Suprapubic skin (tissue), 4 donors: Measurements from ENCODE around the gene SLC48A1. TPM values are rescaled to one million over a fixed set of nuclear protein-coding genes. Genes with fewer than 3 reads are reported as not detected.
"Not testable (repeated sequence)": the region's sequence is repeated elsewhere in the genome, so short reads cannot be mapped to it uniquely, and the experiment has no call there.

ENCODE experiments used
- DNase-seq, 2 donors: peaks; one replicate each; pipeline ENCODE4 v3.0.0-alpha.2; 2019; ENCODE audit warnings: low spot score in 2 of 2
- H3K27ac ChIP-seq: fragments of 200-600 bp; sonication (generic); one replicate; pipeline ENCODE4 v1.5.1; 2019
- H3K27me3 ChIP-seq: fragments of 200-600 bp; sonication (generic); one replicate; pipeline ENCODE4 v1.5.1; 2019
- H3K36me3 ChIP-seq: fragments of 200-600 bp; sonication (generic); one replicate; pipeline ENCODE4 v1.5.1; 2019
- H3K4me1 ChIP-seq: fragments of 200-600 bp; sonication (generic); one replicate; pipeline ENCODE4 v1.5.1; 2019
- H3K4me3 ChIP-seq: fragments of 200-600 bp; sonication (generic); one replicate; pipeline ENCODE4 v1.5.1; 2019; ENCODE audit warnings: mild to moderate bottlenecking
- H3K9me3 ChIP-seq: fragments of 200-600 bp; sonication (generic); one replicate; pipeline ENCODE4 v1.5.1; 2019
- EP300 ChIP-seq: sonication (generic); formaldehyde crosslinking; IDR thresholded peaks from one replicate; pipeline ENCODE4 v1.6.1; 2017; ENCODE audit warnings: antibody characterized with exemption
- POLR2A ChIP-seq, 2 donors: fragments of 450-650 bp; IDR thresholded peaks; one replicate each; pipeline ENCODE4 v1.6.1; 2017; ENCODE audit warnings: antibody characterized with exemption in 2 of 2, mild to moderate bottlenecking in 2 of 2, moderate library complexity in 2 of 2
- POLR2AphosphoS5 ChIP-seq, 3 donors: sonication (generic); formaldehyde crosslinking; IDR thresholded peaks; one replicate each; pipeline ENCODE4 v1.6.1; 2017; ENCODE audit warnings: antibody characterized with exemption in 3 of 3
- WGBS: methylation state at CpG from one replicate; pipeline ENCODE4 v1.1.5; 2018; 5-methylcytosine and 5-hydroxymethylcytosine counted together
- total RNA-seq, 4 donors: library from RNA; depleted of rRNA; stranded (reverse); fragments of >200 nt; gene quantifications; one replicate each; pipeline ENCODE4 v1.1.0, GENCODE V29; 2016
- TF ChIP-seq, protein P1 (sequence below), 2 donors: fragments of 200-600 bp in 1 of 2; fragments of 450-650 bp in 1 of 2; sonication (generic) in 1 of 2; IDR thresholded peaks; one replicate each; pipeline ENCODE4 v1.5.1; 2016 to 2019; ENCODE audit warnings: antibody characterized with exemption in 2 of 2, mild to moderate bottlenecking in 1 of 2, moderate library complexity in 1 of 2

The SLC48A1 gene
- total RNA-seq, 4 donors from 2014 or later, result 38.2 to 53.6 (median 44.7) TPM

DNA sequence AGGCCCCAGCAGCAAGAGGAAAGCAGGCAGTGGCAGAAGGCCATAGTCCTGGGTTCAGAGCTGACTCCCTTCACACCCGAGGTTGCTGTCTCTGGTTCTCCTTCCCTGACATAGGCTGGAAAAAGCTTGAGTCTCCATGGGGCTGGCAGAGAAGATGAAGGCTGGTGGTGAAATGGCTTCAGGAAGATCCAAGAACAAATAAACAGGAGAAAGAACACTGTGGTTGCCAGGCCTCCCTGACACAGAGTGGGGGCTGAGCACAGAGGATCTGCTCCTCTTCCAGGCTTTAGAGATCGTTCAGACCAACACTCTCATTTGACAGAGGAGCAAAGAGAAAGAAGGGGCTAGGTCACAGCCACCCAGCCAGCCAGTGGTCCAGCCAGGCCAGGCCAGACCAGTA lies 32.4 kb downstream of the SLC48A1 start:
- no peaks in the 10 kb centered on the region for H3K27me3 ChIP-seq
- H3K4me3 ChIP-seq, result no peak overlapping the region
- peaks cover 10% of the 10 kb centered on the region for H3K36me3 ChIP-seq
- H3K27ac ChIP-seq, result peak overlapping the region; percentile 42
- DNase-seq, result peak in 1 of 2 donors; percentile 65
- no peaks in the 10 kb centered on the region for H3K9me3 ChIP-seq
- TF ChIP-seq POLR2AphosphoS5 (IDR thresholded peaks at IDR 0.05) (no peak), POLR2A (IDR thresholded peaks at IDR 0.05) (no peak), EP300 (no peak)
- TF ChIP-seq, protein P1, sequence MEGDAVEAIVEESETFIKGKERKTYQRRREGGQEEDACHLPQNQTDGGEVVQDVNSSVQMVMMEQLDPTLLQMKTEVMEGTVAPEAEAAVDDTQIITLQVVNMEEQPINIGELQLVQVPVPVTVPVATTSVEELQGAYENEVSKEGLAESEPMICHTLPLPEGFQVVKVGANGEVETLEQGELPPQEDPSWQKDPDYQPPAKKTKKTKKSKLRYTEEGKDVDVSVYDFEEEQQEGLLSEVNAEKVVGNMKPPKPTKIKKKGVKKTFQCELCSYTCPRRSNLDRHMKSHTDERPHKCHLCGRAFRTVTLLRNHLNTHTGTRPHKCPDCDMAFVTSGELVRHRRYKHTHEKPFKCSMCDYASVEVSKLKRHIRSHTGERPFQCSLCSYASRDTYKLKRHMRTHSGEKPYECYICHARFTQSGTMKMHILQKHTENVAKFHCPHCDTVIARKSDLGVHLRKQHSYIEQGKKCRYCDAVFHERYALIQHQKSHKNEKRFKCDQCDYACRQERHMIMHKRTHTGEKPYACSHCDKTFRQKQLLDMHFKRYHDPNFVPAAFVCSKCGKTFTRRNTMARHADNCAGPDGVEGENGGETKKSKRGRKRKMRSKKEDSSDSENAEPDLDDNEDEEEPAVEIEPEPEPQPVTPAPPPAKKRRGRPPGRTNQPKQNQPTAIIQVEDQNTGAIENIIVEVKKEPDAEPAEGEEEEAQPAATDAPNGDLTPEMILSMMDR (IDR thresholded peaks at IDR 0.05), result no peak
- WGBS, result 45% methylated on average over 2 of the region's 2 CpGs
- peaks cover 100% of the 10 kb centered on the region for H3K4me1 ChIP-seq

DNA sequence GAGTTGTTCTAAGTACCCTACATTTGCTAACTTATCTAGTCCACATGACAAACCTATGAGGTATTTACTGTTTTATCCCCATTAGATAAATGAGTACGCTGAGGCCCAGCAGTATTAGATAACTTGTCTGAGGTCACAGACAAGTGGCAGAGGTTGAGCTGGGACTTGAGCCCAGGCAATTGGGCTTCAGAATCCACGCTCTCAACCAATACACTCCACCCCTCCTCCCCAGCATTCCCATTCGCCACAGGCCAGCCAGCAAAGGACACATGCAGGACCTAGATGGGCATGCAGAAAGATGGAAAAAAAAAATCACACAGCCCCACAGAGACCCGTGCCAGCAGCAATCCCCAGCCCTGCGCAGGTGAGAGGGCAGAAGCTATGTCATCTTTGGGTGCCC lies 34.3 kb downstream of the SLC48A1 start:
- Histone ChIP-seq H3K27me3 (no peaks in the 10 kb centered on the region), H3K27ac (peak overlapping the region; percentile 61), H3K36me3 (peaks cover 10% of the 10 kb centered on the region), H3K4me3 (no peak overlapping the region), H3K9me3 (no peaks in the 10 kb centered on the region), H3K4me1 (peaks cover 100% of the 10 kb centered on the region)
- TF ChIP-seq POLR2A (IDR thresholded peaks at IDR 0.05), result no peak
- TF ChIP-seq POLR2AphosphoS5 (IDR thresholded peaks at IDR 0.05), result no peak
- TF ChIP-seq, protein P1 (IDR thresholded peaks at IDR 0.05), result no peak
- no peak for TF ChIP-seq EP300
- 56% methylated on average over 5 of the region's 5 CpGs for WGBS
- DNase-seq, result no peak

DNA sequence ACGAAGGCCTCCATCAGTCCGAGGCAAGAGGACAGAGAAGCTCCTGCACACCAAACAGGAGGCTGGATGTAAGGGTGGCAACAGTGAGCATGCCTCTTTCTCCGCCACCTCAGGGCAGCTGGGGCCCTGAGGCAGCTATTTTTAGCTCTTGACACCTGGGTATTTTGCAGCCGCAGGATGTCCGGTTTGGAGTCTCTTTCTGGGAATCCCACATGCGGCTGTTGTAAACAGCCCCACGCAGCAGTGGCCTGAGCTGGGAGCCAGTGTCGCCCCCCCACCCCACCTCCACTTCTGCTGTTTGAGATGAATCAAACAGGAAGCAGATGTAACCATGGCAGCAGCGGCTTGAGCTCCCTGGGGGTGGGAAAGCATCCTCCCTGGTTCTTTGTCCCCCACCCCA lies 35.0 kb downstream of the SLC48A1 start:
- H3K4me3 ChIP-seq, result peak overlapping the region; percentile 6
- no peaks in the 10 kb centered on the region for H3K27me3 ChIP-seq
- WGBS, result 26% methylated on average over 4 of the region's 9 CpGs
- peaks cover 99% of the 10 kb centered on the region for H3K4me1 ChIP-seq
- peak overlapping the region; percentile 61 for H3K27ac ChIP-seq
- H3K9me3 ChIP-seq, result no peaks in the 10 kb centered on the region
- DNase-seq, result peak in 1 of 2 donors; percentile 78
- no peak for TF ChIP-seq POLR2AphosphoS5 (IDR thresholded peaks at IDR 0.05)
- TF ChIP-seq EP300, result no peak
- no peak for TF ChIP-seq POLR2A (IDR thresholded peaks at IDR 0.05)
- TF ChIP-seq, protein P1 (IDR thresholded peaks at IDR 0.05), result no peak
- H3K36me3 ChIP-seq, result peaks cover 10% of the 10 kb centered on the region

DNA sequence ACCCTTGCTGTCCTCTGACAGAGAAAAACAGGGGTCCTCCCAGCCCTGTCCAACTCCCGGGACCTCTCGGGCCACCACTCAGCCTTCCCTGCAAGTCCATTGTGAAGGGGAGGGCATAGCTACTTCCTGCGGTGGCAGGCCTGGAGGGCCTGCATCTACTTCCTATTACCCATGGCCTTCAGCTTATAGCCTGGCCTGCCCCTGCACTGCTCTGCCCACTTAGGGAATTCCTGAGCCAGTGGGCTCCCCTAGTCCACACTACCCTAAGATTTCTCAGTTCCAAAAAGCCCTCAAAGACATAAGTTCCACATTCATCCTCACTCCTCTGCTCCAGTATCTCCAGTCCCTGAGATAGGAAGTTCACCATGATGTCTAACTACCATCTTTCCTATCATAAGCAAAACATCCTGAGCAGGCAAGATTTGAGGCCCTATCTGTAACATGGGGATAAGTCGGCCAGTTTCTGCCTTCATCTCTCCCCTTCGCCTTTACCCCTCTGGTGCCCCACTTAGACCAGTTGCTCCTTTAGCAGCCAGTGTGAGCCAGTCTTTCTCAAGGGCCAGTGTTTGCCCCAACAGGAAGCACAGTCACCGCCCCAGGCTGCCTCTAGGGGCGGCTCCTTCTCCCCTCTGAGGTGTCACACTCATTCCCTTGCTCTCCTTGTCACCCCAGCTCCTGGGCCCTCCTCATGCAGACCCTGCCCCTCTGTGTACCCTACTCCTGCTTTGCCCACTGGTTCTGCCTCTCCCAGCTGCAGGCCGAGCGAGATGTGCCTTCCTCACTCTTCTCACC lies 35.7 kb downstream of the SLC48A1 start:
- peaks cover 5% of the 10 kb centered on the region for H3K36me3 ChIP-seq
- H3K9me3 ChIP-seq, result no peaks in the 10 kb centered on the region
- no peaks in the 10 kb centered on the region for H3K27me3 ChIP-seq
- peak overlapping the region; percentile 6 for H3K4me3 ChIP-seq
- peak overlapping the region; percentile 61 for H3K27ac ChIP-seq
- peak in 1 of 2 donors; percentile 61 for DNase-seq
- TF ChIP-seq, protein P1 (IDR thresholded peaks at IDR 0.05), result no peak
- TF ChIP-seq POLR2A (IDR thresholded peaks at IDR 0.05) (no peak), POLR2AphosphoS5 (IDR thresholded peaks at IDR 0.05) (no peak), EP300 (no peak)
- H3K4me1 ChIP-seq, result peaks cover 99% of the 10 kb centered on the region
- WGBS, result 71% methylated on average over 9 of the region's 9 CpGs

DNA sequence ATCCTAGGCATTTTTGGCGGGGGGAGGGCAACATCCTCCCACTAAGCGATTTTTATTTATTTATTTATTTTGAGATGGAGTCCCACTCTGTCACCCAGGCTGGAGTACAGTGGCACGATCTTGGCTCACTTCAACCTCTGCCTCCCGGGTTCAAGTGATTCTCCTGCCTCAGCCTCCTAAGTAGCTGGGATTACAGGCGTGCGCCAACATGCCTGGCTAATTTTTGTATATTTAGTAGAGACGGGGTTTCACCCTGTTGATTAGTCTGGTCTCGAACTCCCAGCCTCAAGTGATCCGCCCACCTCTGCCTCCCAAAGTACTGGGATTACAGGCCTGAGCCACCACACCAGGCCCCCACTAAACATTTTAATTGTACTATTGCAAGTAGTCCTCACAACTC lies 36.5 kb downstream of the SLC48A1 start:
- WGBS, result 74% methylated on average over 9 of the region's 9 CpGs
- not testable (repeated sequence) for DNase-seq, H3K9me3 ChIP-seq, H3K4me3 ChIP-seq, H3K36me3 ChIP-seq, H3K27me3 ChIP-seq
- peaks cover 99% of the 10 kb centered on the region for H3K4me1 ChIP-seq
- peak overlapping the region; percentile 9 for H3K27ac ChIP-seq
